Esophagus (tissue), 2 donors: Measurements from ENCODE around the gene ZIC4. TPM values are rescaled to one million over a fixed set of nuclear protein-coding genes. Genes with fewer than 3 reads are reported as not detected.

Source experiments
- H3K27ac ChIP-seq, 2 donors: one replicate each; pipeline ENCODE4 v1.5.1; 2013; ENCODE audit warnings: low read depth in 2 of 2, mild to moderate bottlenecking in 2 of 2, inconsistent platforms in 1 of 2, low read length in 1 of 2, moderate library complexity in 1 of 2
- H3K27me3 ChIP-seq, 2 donors: one replicate each; pipeline ENCODE4 v1.6.1; 2013; ENCODE audit warnings: low read length in 2 of 2, control low read depth in 1 of 2, mild to moderate bottlenecking in 1 of 2; ENCODE audit not compliant: insufficient read depth in 2 of 2, control insufficient read depth in 1 of 2
- H3K36me3 ChIP-seq, 2 donors: one replicate each; pipeline ENCODE4 v1.6.1; 2013; ENCODE audit warnings: low read length in 1 of 2; ENCODE audit not compliant: control insufficient read depth in 2 of 2, insufficient read depth in 2 of 2
- H3K4me1 ChIP-seq, 2 donors: one replicate each; pipeline ENCODE4 v1.6.1; 2013; ENCODE audit warnings: low read length in 1 of 2; ENCODE audit not compliant: control insufficient read depth in 2 of 2, insufficient read depth in 2 of 2
- H3K4me3 ChIP-seq, 2 donors: one replicate each; pipeline ENCODE4 v1.5.1; 2013; ENCODE audit warnings: low read length in 2 of 2, mild to moderate bottlenecking in 2 of 2, low read depth in 1 of 2, moderate library complexity in 1 of 2
- H3K9me3 ChIP-seq, 2 donors: one replicate each; pipeline ENCODE4 v1.6.1; 2013; ENCODE audit warnings: mild to moderate bottlenecking in 2 of 2, low read depth in 1 of 2, low read length in 1 of 2, moderate library complexity in 1 of 2; ENCODE audit not compliant: control insufficient read depth in 2 of 2, insufficient read depth in 1 of 2
- WGBS, 2 donors: extraction: QIAGEN DNeasy Blood & Tissue Kit; methylation state at CpG; one replicate each; pipeline ENCODE4 v1.1.7; 2013; 5-methylcytosine and 5-hydroxymethylcytosine counted together
- polyA plus RNA-seq, 2 donors: library from polyadenylated mRNA; stranded (reverse); fragments of 200-250 nt; gene quantifications; one replicate each; pipeline ENCODE4 v1.2.3, GENCODE V29; 2013
- donor health status: healthy with polysubstance abuse.
- donor health status: Bipolar disorder and iron deficiency.

Gene ZIC4
- polyA plus RNA-seq, 2 donors: not detected

DNA sequence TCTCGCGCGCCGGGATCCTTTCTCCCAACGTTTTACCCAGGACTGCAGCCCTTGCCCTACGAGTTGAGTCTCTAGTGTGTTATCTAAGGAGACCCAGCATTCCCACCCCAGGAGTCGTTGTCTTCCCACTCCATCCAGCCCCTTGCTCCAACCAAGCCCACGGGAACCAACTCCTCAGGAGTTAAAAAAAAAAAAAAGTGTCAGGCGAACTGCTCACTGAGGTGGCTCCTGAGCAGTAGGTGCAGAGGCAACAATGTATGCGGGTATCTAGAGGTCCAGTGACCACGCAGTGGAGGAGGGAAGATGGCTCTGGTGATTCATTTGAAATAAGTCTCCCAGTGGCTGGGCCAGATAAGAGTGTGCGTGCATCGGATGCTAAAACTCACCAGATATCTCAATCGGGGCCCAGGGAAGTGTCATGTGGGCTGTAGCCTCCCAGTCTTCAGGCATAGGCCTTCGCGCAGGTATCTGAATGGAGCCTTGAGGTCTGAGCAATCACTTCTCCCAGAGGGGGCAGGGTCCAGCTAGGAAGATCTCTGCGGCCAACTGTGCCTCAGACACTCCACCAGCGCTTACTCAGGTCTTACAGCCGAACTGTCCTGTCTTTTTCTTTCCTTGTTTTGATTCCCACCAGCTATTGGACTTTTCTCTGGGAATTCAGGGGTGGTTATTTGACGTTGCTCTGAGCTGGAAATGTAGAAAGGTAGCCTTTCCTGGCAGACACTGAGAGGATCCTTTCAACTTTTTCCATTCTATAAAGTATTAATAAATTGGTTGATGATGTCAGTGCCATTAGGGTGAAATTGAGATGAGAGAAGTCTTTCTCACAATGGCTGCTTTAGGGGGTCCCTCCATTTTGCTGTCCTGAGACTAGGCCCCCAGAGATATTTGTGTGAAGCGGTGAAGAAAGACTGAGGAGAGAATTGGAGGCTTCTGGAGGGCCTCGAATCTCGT, 21.0 kb downstream of the ZIC4 start:
- H3K27me3 ChIP-seq: peaks cover 19 to 20% of the 10 kb centered on the region in 2 donors
- 15 to 20% methylated on average over 23 of the region's 23 CpGs for WGBS, 2 donors

DNA sequence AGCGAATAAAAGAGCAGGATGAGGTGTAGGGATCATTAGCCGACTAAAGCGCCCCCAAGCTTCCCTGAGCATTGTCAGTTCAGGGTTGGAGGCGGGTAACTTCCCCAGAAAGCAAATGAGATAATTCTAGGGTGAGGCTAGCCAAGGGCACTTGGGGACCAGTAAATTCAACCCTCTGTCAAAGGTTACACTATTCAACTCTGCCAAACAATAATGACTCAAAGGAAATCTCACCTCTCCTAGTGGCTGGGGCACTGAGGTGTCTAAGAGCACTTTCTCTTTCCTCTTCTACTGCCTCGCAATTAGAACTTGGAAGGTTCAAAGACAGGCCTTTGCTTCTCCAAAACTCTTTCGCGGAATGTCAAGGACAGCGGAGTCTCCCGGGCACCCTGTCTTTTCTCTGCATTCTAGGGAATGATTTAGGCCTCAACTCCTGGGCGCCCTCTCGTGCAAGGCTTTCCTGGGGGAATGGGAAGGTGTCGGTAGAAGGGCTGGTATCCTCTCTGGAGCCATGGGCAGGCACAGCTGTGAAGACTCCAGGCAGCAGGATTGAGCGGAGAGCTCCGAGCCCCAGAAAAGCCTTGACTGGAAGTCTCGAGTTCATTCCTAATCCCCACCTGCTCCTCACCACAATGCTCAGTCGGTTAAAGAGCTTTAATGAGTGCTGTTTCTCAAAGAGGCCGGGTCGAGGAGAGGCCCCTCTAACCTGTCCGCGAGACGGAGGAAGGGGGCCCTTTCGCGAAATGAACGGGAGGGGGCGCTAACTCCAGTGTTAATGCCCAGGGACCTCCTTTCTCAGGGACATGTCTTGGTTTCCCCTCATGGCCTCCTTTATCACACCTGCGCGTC, 21.9 kb downstream of the ZIC4 start:
- no peaks in the 10 kb centered on the region for H3K36me3 ChIP-seq
- H3K4me3 ChIP-seq: no peak overlapping the region
- H3K4me1 ChIP-seq: no peaks in the 10 kb centered on the region
- H3K27me3 ChIP-seq: peaks cover 21 to 27% of the 10 kb centered on the region in 2 donors
- 15 to 22% methylated on average over 27 of the region's 27 CpGs for WGBS, 2 donors
- no peak overlapping the region for H3K27ac ChIP-seq
- H3K9me3 ChIP-seq: peaks cover 5 to 11% of the 10 kb centered on the region in 2 donors

More for the DNA sequence above, 21.0 kb downstream of the ZIC4 start:
- H3K9me3 ChIP-seq: peaks cover 5 to 11% of the 10 kb centered on the region in 2 donors
- H3K4me1 ChIP-seq: no peaks in the 10 kb centered on the region
- H3K4me3 ChIP-seq: no peak overlapping the region
- no peaks in the 10 kb centered on the region for H3K36me3 ChIP-seq
- no peak overlapping the region for H3K27ac ChIP-seq

DNA sequence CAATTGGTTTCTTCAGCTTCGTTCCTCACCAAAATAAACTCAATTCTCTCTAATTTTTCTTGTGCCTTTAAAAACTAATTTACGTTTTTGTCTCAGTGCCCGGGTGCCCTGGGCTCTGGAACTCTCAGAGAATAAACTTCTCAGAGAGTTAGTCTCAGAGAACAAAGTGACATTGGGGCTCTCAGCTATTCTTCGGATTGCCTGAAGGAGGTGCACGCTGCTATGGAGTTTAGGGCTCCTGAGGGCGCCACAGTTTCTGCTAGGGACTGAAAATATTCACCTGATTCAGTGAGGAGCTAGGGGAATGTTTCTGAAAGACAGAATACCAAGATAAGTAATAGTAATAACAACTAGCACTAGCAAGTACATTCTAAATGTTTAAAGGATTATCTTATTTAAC, 22.7 kb downstream of the ZIC4 start:
- Histone ChIP-seq H3K36me3 (no peaks in the 10 kb centered on the region), H3K27me3 (peaks cover 22 to 27% of the 10 kb centered on the region in 2 donors), H3K9me3 (peaks cover 5 to 10% of the 10 kb centered on the region in 2 donors), H3K27ac (no peak overlapping the region), H3K4me1 (no peaks in the 10 kb centered on the region), H3K4me3 (no peak overlapping the region)
- WGBS, 2 donors: 4% methylated on average over 6 of the region's 6 CpGs

DNA sequence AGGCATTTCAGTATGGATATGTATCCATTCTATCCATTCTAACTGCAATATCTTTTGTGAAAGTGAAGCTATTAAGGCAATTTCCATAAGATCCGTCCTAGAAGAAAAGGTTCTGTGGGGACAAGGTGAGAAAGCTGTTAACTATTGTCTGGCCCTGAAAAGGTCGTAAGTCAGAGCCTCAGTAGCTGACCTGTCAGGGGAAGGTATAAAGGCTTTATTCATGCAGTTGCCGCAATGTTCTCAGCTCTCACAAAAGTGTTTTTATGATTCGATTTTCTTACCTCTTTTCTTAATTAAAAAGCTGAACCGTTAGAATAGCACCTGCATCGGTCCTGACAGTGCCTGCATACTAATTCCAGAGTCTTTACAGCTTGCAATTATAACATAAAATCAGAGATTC, 24.7 kb downstream of the ZIC4 start:
- Histone ChIP-seq H3K9me3 (peaks cover 5 to 9% of the 10 kb centered on the region in 2 donors), H3K36me3 (no peaks in the 10 kb centered on the region), H3K4me1 (no peaks in the 10 kb centered on the region), H3K27ac (no peak overlapping the region), H3K4me3 (no peak overlapping the region), H3K27me3 (peaks cover 24 to 30% of the 10 kb centered on the region in 2 donors)
- WGBS, 2 donors: 17 to 23% methylated on average over 6 of the region's 6 CpGs

DNA sequence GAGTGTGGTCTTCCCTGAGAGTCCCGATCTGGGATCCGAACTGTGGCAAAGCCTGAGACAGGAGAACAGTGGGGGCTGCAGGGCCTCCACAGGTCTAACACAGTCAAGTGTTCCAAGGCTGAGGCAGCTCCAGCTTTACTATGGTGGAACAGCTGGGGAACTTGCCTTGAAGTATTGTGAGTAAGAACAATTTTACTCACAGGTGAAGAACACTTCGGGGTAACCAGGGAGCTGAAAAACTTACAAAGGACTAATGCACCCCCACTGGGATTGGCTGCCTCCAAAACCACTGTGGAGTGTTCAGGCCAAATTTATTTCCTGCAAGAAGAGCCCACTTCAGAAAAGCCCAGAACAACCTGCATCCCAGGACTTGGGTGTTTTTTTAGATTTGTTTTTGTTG, 25.4 kb downstream of the ZIC4 start:
- H3K4me1 ChIP-seq: no peaks in the 10 kb centered on the region
- H3K27ac ChIP-seq: no peak overlapping the region
- H3K4me3 ChIP-seq: no peak overlapping the region
- WGBS, 2 donors: 20 to 23% methylated on average over 3 of the region's 3 CpGs
- peaks cover 24 to 30% of the 10 kb centered on the region in 2 donors for H3K27me3 ChIP-seq
- H3K9me3 ChIP-seq: peaks cover 5 to 9% of the 10 kb centered on the region in 2 donors
- H3K36me3 ChIP-seq: no peaks in the 10 kb centered on the region

DNA sequence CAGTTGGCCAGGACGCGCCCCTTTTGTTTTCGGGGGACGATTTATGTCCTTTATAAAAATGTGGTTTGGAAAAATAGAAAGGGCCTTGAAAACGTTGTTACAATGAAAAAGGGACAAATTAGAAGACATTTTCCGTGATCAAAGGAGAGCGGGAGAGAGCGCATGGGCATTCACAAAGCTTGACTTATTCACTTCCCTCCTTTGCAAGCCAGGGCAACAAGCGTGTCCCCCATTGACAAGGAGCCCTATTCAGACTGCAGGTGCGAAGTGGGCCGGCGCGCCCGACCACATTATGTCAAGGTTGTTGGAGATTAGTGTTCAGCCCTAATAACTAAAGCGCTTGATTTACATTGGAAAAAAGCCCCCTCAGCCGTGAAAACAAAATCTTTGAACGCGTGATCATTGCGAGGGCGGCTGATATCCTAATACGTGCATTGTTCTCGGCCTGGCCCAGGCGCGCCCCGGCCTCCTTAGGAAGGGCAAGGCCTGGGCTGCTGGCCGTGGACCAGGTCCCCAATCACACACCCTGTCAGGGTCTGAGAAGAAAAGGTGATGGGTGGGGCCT, 25.9 kb downstream of the ZIC4 start:
- H3K36me3 ChIP-seq: no peaks in the 10 kb centered on the region
- WGBS, 2 donors: 8 to 10% methylated on average over 26 of the region's 26 CpGs

DNA sequence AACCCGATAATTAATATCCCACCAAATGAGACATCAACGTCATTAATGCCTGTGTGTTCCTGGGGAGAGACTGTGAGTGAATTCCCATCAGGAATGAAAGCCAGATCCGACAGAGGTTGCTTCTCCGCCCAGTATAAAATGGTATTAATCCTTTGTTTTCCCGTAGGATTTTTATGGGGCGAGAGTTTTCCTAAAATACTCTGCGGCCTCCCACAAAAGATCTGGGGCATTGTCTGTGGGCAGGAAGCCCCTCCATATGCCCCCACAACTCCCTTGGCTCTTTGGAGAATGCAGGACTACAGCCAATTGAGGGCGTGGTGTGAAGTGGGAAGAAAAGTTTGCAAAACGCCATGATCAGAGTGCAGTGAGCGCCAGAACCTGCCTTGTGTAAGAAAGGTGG, 26.7 kb downstream of the ZIC4 start:
- Histone ChIP-seq H3K4me1 (no peaks in the 10 kb centered on the region), H3K27ac (no peak overlapping the region), H3K4me3 (no peak overlapping the region), H3K27me3 (peaks cover 18 to 26% of the 10 kb centered on the region in 2 donors), H3K9me3 (peaks cover 5 to 9% of the 10 kb centered on the region in 2 donors), H3K36me3 (no peaks in the 10 kb centered on the region)
- WGBS, 2 donors: 10 to 13% methylated on average over 10 of the region's 10 CpGs

More for the DNA sequence above, 25.9 kb downstream of the ZIC4 start:
- peaks cover 19 to 29% of the 10 kb centered on the region in 2 donors for H3K27me3 ChIP-seq
- H3K4me3 ChIP-seq: no peak overlapping the region
- peaks cover 5 to 9% of the 10 kb centered on the region in 2 donors for H3K9me3 ChIP-seq
- no peaks in the 10 kb centered on the region for H3K4me1 ChIP-seq
- H3K27ac ChIP-seq: no peak overlapping the region

DNA sequence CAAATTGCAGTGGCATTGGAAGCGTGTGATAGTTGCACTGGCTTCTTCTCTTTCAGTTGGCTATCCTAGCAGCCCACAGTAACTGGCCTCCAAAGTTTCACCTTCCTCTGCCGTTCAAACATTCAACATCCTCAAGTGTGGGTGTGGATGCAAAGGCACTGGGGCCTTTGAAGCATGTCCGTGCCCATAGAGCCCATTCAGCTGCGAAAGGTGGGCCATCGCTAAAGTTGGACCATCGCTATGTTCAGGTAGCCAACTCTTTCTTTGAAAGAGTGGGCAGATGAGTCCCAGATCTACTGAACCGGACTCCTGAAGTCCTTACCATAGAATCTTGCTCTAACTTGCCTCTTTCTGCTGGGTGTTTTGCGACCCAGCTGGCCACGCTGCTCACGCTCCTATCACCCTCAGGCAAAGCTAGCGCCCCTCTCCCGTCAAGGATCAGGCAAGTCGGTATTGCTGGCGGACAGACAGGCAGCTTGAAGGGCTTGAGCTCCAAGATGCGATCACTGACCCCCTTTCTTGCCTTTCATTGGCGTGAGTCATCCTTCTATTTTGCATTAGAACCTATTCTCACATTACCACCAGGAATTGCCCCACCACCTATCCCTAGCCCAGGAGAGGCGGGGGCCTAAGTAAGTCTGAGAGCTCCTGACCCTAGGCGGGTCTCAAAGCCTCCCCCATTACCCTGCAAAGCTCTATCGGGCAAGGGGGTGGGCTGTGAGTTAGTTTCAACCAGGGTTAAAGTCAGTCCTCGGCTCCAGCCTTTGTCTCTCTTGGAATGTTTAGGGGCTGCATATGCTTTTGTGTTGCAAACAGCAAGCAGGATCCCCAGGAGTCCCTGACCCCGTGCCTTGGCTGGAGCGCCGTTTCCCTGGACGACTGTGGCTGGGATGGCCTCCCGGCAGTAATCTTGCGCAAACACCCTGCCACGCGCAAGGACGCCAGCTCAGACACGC, 28.7 kb downstream of the ZIC4 start:
- Histone ChIP-seq H3K27me3 (peaks cover 23% of the 10 kb centered on the region in 2 donors), H3K4me3 (no peak overlapping the region), H3K27ac (no peak overlapping the region), H3K36me3 (no peaks in the 10 kb centered on the region), H3K9me3 (peaks cover 7 to 12% of the 10 kb centered on the region in 2 donors), H3K4me1 (no peaks in the 10 kb centered on the region)
- WGBS, 2 donors: 9 to 12% methylated on average over 30 of the region's 30 CpGs
